ENCODE results near the gene IMPDH1. TPM values are rescaled to one million over a fixed set of nuclear protein-coding genes. Genes with fewer than 3 reads are reported as not detected.

Gene IMPDH1
- total and polyA plus RNA-seq, 9 of the 15 experiments (the other 6 are each of a cell fraction or from before 2014, with no cell fraction given), result 0.80 to 118 (median 64.3) TPM

- TF ChIP-seq THRB (CRISPR knock-in tag; conservative IDR thresholded peaks at IDR 0.05), result peak; percentile 81
- TF ChIP-seq MCM3 (IDR thresholded peaks at IDR 0.05), result peak; percentile 72; the same call in 1 of the 2 replicates
- peak; percentile 84; the same call in 1 of the 2 replicates for TF ChIP-seq OTX1 (CRISPR knock-in tag; IDR thresholded peaks at IDR 0.05)
- TF ChIP-seq HBP1 (CRISPR knock-in tag; IDR thresholded peaks at IDR 0.05), result peak; percentile 69; the same call in 1 of the 2 replicates
- TF ChIP-seq, protein P1, sequence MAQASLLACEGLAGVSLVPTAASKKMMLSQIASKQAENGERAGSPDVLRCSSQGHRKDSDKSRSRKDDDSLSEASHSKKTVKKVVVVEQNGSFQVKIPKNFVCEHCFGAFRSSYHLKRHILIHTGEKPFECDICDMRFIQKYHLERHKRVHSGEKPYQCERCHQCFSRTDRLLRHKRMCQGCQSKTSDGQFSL (CRISPR knock-in tag; IDR thresholded peaks at IDR 0.05), result peak; percentile 74
- TF ChIP-seq, protein P1 (tag; IDR thresholded peaks at IDR 0.05), result 0 out of 4 replicates have a peak, but pooled peaks of 1 of the 2 experiments have one; percentile 42
- TF ChIP-seq RFX1 (IDR thresholded peaks at IDR 0.05), result no peak
These were observed 12.3 kb upstream of the IMPDH1 start (continued) for GRCh38 chr7:128422037-128422436.

- no peaks in the 10 kb centered on the region for H3K36me3 ChIP-seq (ENCODE audit: control insufficient read depth, insufficient read depth, low read length)
- 17% methylated on average over 1 of the region's 1 CpG for WGBS (ENCODE audit: insufficient coverage, low coverage, missing lambda C conversion rate)
- FAIRE-seq, result no peak
These were observed 11.6 kb upstream of the IMPDH1 start for GRCh38 chr7:128421384-128421783.

More at GRCh38 chr7:128421384-128421783, 11.6 kb upstream of the IMPDH1 start:
- Histone ChIP-seq H3K4me2 (ENCODE audit: insufficient read depth, low read length) (no peak overlapping the region), H3K9me3 (replicated peaks; ENCODE audit: control insufficient read depth, insufficient read depth, low read depth, low read length) (no peaks in the 10 kb centered on the region), H3K9ac (ENCODE audit: insufficient read depth in 1 of 2, low read depth in 2 of 2, low read length in 2 of 2) (peak overlapping the region in 1 of 2 experiments; percentile 29; a peak in 1 of 4 replicates), H3K27me3 (ENCODE audit: control insufficient read depth in 2 of 2, insufficient read depth in 2 of 2, low read length in 2 of 2) (peaks cover 10 to 18% of the 10 kb centered on the region in 2 experiments; a peak in 4 of 5 replicates), H3K9me1 (ENCODE audit: control insufficient read depth, insufficient read depth, low read length) (no peaks in the 10 kb centered on the region), H3K4me3 (no peak overlapping the region), H3K79me2 (ENCODE audit: control insufficient read depth, insufficient read depth, low read length) (no peaks in the 10 kb centered on the region), H2AFZ (ENCODE audit: low read depth, low read length) (no peak overlapping the region), H3K4me1 (replicated peaks in 1 of 2; ENCODE audit: control insufficient read depth in 2 of 2, insufficient read depth in 2 of 2, low read length in 2 of 2) (peaks cover 4 to 5% of the 10 kb centered on the region in 2 experiments; a peak in 3 of 5 replicates), H4K20me1 (replicated peaks; ENCODE audit: control insufficient read depth, insufficient read depth, low read length) (no peaks in the 10 kb centered on the region), H3K27ac (ENCODE audit: extremely low read depth, low read depth, low read length) (no peak overlapping the region)
- no peak for ATAC-seq
- BruUV-seq (replicated peaks), result no TSS peak
- no peak for DNase-seq (ENCODE audit: extremely low read depth in 1 of 4, low spot score in 3 of 4)
- intact Hi-C loops (cut with micrococcal nuclease), result no loop called here
- TF ChIP-seq TEAD2 (tag; IDR thresholded peaks at IDR 0.05), result no peak
- TF ChIP-seq, protein P2, sequence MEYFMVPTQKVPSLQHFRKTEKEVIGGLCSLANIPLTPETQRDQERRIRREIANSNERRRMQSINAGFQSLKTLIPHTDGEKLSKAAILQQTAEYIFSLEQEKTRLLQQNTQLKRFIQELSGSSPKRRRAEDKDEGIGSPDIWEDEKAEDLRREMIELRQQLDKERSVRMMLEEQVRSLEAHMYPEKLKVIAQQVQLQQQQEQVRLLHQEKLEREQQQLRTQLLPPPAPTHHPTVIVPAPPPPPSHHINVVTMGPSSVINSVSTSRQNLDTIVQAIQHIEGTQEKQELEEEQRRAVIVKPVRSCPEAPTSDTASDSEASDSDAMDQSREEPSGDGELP (CRISPR knock-in tag; IDR thresholded peaks at IDR 0.05; ENCODE audit: borderline replicate concordance), result 0 out of 2 replicates have a peak, but pooled peaks have one; percentile 3
- ChIA-PET POLR2A (no interaction called here), CTCF (ENCODE audit: low intra/inter-chr PET ratio) (no interaction called here)
- in situ Hi-C loops (cut with MboI), result no loop called here
